Ureter (tissue), 1 donor: ENCODE results near the gene HERC5. TPM values are rescaled to one million over a fixed set of nuclear protein-coding genes. Genes with fewer than 3 reads are reported as not detected.
"Not testable (repeated sequence)": the region's sequence is repeated elsewhere in the genome, so short reads cannot be mapped to it uniquely, and the experiment has no call there.

Source experiments
- DNase-seq: peaks from one replicate; pipeline ENCODE4 v3.0.0-alpha.2; 2020; ENCODE audit warnings: low spot score
- total RNA-seq: library from RNA; stranded (reverse); gene quantifications from one replicate; pipeline ENCODE4 v1.2.4, GENCODE V29; 2023
- donor health status: DM: yes; HTN: yes; CAD: no.

HERC5 gene
- 3.0 TPM for total RNA-seq

- DNase-seq = peak; percentile 94
These were observed at the start of gene HERC5 for GRCh38 chr4:88456670-88457306. Gene HERC5, plus strand, starts transcription at chr4:88457119. Its CDS starts 151 bp downstream, at chr4:88457270.

GRCh38 chr4:88409206-88409605 lies 47.7 kb upstream of the HERC5 start:
- DNase-seq = no peak

- DNase-seq = no peak
These were observed 47.1 kb upstream of the HERC5 start for GRCh38 chr4:88409789-88410188.

- no peak for DNase-seq
These were observed 45.3 kb upstream of the HERC5 start for GRCh38 chr4:88411491-88412096.

DNA sequence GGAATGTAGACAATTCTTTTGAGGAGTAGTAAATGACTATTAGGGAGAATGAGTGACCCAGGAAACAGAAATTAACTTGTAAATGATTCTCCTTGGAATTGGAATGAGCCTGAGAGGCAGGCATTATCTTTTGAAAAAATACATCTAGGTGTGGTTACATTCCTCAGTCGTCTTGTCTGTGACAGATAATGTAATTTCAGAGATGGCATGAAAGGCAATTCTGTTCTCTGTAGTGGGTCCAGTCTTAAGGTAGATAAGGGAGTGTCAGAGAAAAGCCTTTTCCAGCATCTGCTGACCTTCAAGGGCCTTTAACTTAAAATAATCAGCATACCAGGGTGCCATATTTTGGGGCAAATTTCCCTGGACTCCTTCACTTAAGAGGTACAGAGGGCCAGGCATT lies 43.1 kb upstream of the HERC5 start:
- no peak for DNase-seq

GRCh38 chr4:88414755-88415154 lies 42.2 kb upstream of the HERC5 start:
- DNase-seq = no peak

GRCh38 chr4:88415982-88416381 lies 40.9 kb upstream of the HERC5 start:
- no peak for DNase-seq

- no peak for DNase-seq
These were observed 38.5 kb upstream of the HERC5 start for GRCh38 chr4:88418411-88418810.

DNA sequence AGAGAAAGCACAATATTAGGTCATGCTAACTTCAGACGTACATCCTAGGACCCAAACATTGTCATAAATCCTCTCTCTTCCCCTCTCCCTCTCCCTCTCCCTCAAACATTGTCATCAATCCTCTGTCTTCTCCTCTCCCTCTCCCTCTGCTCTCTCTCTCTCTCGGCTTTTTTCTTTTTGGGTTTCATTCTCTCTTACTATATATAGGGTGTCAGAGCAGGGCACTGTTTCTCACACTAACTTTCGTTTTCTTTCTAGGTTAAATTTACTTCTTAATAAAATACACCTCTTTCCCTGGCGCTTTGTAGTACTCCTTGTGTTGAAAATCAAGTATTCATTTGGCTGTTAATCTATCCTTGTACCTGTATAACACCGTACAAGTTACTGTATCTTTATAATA lies 37.0 kb upstream of the HERC5 start:
- no peak for DNase-seq

DNA sequence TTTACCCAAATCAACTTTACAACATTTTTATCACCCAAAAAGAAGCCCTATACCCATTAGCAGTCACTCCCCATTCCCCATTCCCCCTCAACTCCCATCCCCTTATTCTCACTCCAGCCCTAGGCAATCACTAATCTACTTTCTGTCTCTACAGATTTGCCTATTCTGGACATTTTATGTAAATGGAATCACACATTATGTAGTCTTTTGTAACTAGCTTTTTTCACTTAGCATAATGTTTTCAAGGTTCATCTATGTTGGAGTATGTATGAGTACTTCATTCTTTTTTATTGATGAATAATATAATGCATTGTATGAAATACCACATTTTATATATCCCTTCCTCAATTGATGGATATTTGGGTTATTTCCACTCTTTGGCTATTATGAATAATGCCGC lies 36.1 kb upstream of the HERC5 start:
- DNase-seq = no peak

DNA sequence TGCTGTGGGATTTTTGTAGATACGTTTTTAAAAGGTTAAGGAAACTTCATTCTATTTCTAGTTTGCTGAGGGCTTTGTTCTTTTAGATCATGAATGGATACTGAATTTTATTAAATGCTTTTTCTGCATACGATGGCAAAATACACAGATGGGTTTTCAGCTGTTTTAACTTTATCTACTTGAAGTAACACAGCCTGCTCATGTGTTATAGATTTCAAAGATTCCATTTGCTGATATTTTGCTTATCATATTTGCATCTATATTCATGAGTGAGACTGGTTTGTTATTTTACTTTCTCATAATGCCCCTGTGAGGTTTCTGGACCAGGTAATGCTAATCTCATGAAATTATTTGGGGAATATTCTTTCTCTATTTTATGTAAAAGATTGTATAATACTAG lies 34.5 kb upstream of the HERC5 start:
- no peak for DNase-seq

GRCh38 chr4:88429401-88429800 lies 27.5 kb upstream of the HERC5 start:
- DNase-seq = no peak

DNA sequence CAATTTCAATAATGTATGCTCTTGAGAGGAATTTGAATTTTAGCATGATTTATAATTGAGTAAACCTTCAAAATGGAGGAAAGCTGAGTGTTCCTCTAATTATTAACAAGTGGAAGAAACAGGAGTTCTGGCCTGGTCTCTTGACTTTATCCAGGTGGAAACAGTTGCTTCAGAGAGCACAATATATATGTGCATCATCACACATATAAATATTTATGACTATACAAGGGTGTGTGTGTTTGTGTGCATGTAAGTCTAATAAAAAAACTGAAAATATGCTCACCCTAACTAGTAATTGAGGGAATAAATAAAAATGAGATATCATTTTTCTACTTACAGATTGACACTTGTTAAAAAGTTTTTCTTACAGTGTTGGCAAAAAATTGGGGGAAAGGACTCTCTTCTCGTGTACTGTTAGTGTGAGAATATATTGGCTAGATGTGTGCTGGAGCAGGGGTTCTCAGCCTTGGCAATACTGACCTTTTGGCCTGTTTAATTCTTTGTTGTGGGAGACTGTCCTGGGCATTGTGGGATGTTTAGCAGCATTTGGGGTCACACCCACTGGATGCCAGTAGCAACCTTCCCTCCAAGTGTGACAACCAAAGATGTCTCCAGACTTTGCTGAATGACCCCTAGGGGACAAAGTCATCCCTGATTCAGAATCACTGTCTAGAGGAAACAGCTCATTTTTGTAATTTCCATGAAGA lies 20.8 kb upstream of the HERC5 start:
- no peak for DNase-seq

- DNase-seq = not testable (repeated sequence)
These were observed 19.0 kb upstream of the HERC5 start for GRCh38 chr4:88437873-88438272.

- DNase-seq = no peak
These were observed 17.7 kb upstream of the HERC5 start for GRCh38 chr4:88439161-88439760.

DNA sequence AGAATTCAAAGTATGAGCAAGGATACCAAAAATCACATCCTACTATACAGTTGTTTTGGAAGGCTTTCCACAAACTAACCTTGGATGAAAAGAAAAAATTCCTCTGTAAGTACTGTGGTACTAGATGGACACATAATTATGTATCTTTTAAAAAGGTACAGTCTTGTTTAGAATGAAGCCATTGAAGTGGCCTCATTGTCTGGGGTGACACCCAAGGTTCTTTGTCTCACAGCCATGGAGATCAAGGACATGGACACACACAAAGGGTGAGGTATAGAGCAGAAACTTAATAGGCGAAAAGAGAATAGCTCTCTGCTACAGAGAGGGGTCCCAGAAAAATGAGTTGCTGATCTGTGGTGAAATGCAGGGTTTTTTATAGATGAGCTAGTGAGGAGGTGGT lies 16.8 kb upstream of the HERC5 start:
- no peak for DNase-seq

DNA sequence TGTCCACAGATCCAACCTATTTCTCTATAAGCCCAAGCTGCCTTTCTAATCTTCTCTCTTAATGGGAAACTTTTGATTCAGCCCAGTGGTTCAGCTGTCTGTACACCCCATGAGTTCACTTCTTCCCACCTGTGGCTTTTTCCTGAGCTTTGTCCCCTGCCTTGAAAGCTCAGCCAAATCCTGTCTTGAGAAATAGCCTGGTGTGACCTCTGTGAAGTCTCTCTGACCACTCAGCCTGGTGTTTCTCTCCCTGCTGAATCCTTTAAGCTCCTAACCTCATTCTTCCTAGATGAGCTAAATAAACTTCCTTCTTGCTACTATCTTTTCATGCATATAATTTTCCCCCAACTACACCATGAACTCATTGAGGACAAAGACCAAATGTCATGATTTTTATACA lies 15.2 kb upstream of the HERC5 start:
- DNase-seq = no peak

DNA sequence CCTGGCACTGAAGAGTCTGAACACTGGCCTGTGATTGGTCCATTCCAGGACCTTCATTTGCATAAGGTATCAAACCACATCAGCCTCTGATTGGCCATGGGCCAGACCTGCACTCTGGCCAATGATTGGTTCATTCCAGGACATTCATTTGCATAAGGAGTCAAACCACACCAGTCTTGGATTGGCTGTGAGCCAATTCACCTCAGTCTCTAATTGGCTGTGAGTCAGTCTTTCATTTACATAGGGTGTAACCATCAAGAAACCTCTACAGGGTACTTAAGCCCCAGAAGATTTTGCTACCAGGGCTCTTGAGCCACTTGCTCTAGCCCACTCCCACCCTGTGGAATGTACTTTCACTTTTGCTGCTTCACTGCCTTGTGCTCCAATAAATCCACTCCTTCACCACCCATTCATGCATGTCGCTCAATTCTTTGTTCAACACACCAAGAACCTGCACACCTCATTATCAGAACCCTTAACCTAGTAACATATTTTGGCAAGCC lies 14.2 kb upstream of the HERC5 start:
- DNase-seq = no peak

- no peak for DNase-seq
These were observed 13.4 kb upstream of the HERC5 start for GRCh38 chr4:88443486-88443885.

GRCh38 chr4:88445252-88445651 lies 11.7 kb upstream of the HERC5 start:
- no peak for DNase-seq

- no peak for DNase-seq
These were observed 10.8 kb upstream of the HERC5 start for GRCh38 chr4:88446124-88446523.

DNA sequence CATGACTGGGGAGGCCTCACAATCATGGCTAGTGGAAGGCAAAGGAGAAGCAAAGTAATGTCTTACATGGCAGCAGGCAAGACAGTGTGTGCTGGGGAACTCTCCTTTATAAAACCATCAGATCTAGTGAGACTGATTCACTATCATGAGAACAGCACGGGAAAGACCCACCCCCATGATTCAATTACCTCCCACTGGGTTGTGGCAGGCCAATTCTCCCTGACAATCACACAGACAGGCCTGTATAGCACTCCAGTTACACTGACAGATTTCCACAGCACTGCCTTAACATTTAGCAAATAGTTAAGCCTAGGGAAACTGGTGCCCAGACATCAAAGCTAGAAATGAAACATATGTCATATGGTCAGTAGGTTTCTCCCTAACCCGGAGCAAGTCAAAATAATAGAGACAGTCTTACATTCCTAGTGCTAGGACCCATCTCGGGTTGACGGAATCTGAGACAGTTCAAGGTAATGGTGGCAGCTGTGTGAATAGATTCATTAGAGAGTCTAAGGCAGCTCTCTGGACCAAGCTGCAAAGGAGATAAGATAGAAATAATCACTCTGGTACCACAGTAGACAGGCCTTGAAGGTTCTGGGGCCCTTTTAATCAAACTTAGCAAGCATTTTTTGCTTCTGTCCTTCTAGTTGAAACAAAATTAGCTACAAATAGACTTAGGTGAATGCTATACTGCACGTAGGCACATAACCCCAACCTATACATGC lies 9.4 kb upstream of the HERC5 start:
- no peak for DNase-seq
